ENCODE results near the gene CHORDC1.
"Not testable (repeated sequence)": the region's sequence is repeated elsewhere in the genome, so short reads cannot be mapped to it uniquely, and the experiment has no call there.

The CHORDC1 gene

GRCh38 chr11:90222459-90223247, at the start of gene CHORDC1:
Gene CHORDC1 (minus strand): TSS chr11:90223049. CDS start chr11:90222954, 95 bp downstream.
- H3K4me1 Mint-ChIP-seq = peaks cover 56% of the 10 kb centered on the region

GRCh38 chr11:90257158-90257525, 34.3 kb upstream of the CHORDC1 start:
- H3K9me3 Mint-ChIP-seq = no peaks in the 10 kb centered on the region
- H3K27ac Mint-ChIP-seq = no peak overlapping the region
- no peaks in the 10 kb centered on the region for H3K36me3 Mint-ChIP-seq
- no peaks in the 10 kb centered on the region for H3K27me3 Mint-ChIP-seq
- H3K4me3 Mint-ChIP-seq = no peak overlapping the region
- H3K4me1 Mint-ChIP-seq = peaks cover 8% of the 10 kb centered on the region

More at GRCh38 chr11:90222459-90223247, at the start of gene CHORDC1:
- H3K27ac Mint-ChIP-seq = peak within 1 kb of the TSS; percentile 96
- no peaks in the 10 kb centered on the region for H3K9me3 Mint-ChIP-seq
- H3K4me3 Mint-ChIP-seq = peak within 1 kb of the TSS; percentile 95
- peaks cover 25% of the 10 kb centered on the region for H3K36me3 Mint-ChIP-seq
- H3K27me3 Mint-ChIP-seq = no peaks in the 10 kb centered on the region

- H3K27ac Mint-ChIP-seq = no peak overlapping the region
- no peak overlapping the region for H3K4me3 Mint-ChIP-seq
- H3K36me3 Mint-ChIP-seq = no peaks in the 10 kb centered on the region
- H3K27me3 Mint-ChIP-seq = no peaks in the 10 kb centered on the region
- peaks cover 11% of the 10 kb centered on the region for H3K4me1 Mint-ChIP-seq
- no peaks in the 10 kb centered on the region for H3K9me3 Mint-ChIP-seq
These were observed 33.7 kb upstream of the CHORDC1 start for GRCh38 chr11:90256404-90257157.

- Mint-ChIP-seq H3K4me1 (peaks cover 19% of the 10 kb centered on the region), H3K4me3 (no peak overlapping the region), H3K27ac (no peak overlapping the region), H3K27me3 (no peaks in the 10 kb centered on the region), H3K36me3 (no peaks in the 10 kb centered on the region), H3K9me3 (no peaks in the 10 kb centered on the region)
These were observed 31.2 kb upstream of the CHORDC1 start for GRCh38 chr11:90254065-90254464.

- H3K36me3 Mint-ChIP-seq = no peaks in the 10 kb centered on the region
- no peaks in the 10 kb centered on the region for H3K9me3 Mint-ChIP-seq
- no peak overlapping the region for H3K27ac Mint-ChIP-seq
- H3K4me1 Mint-ChIP-seq = peaks cover 19% of the 10 kb centered on the region
- no peak overlapping the region for H3K4me3 Mint-ChIP-seq
- H3K27me3 Mint-ChIP-seq = peaks cover 2% of the 10 kb centered on the region
These were observed 29.2 kb upstream of the CHORDC1 start for GRCh38 chr11:90252053-90252452.

GRCh38 chr11:90251599-90251998, 28.8 kb upstream of the CHORDC1 start:
- Mint-ChIP-seq H3K4me3 (peak overlapping the region; percentile 87), H3K36me3 (no peaks in the 10 kb centered on the region), H3K9me3 (no peaks in the 10 kb centered on the region), H3K27ac (no peak overlapping the region), H3K4me1 (peaks cover 19% of the 10 kb centered on the region), H3K27me3 (peaks cover 2% of the 10 kb centered on the region)

- Mint-ChIP-seq H3K27ac (no peak overlapping the region), H3K27me3 (peaks cover 3% of the 10 kb centered on the region), H3K9me3 (no peaks in the 10 kb centered on the region), H3K36me3 (no peaks in the 10 kb centered on the region), H3K4me3 (peak overlapping the region; percentile 87), H3K4me1 (peaks cover 19% of the 10 kb centered on the region)
These were observed 28.1 kb upstream of the CHORDC1 start for GRCh38 chr11:90250970-90251369.

- Mint-ChIP-seq H3K27ac (no peak overlapping the region), H3K9me3 (no peaks in the 10 kb centered on the region), H3K36me3 (no peaks in the 10 kb centered on the region), H3K4me1 (peaks cover 8% of the 10 kb centered on the region), H3K27me3 (peaks cover 12% of the 10 kb centered on the region), H3K4me3 (no peak overlapping the region)
These were observed 23.6 kb upstream of the CHORDC1 start for GRCh38 chr11:90246468-90246867.

GRCh38 chr11:90243534-90243933, 20.7 kb upstream of the CHORDC1 start:
- Mint-ChIP-seq H3K9me3 (no peaks in the 10 kb centered on the region), H3K4me3 (no peak overlapping the region), H3K4me1 (peaks cover 4% of the 10 kb centered on the region), H3K27ac (no peak overlapping the region), H3K36me3 (no peaks in the 10 kb centered on the region), H3K27me3 (peaks cover 12% of the 10 kb centered on the region)

- Mint-ChIP-seq H3K4me1 (peaks cover 4% of the 10 kb centered on the region), H3K36me3 (no peaks in the 10 kb centered on the region), H3K4me3 (no peak overlapping the region), H3K9me3 (no peaks in the 10 kb centered on the region), H3K27ac (no peak overlapping the region), H3K27me3 (peaks cover 12% of the 10 kb centered on the region)
These were observed 20.1 kb upstream of the CHORDC1 start for GRCh38 chr11:90242894-90243416.

GRCh38 chr11:90241414-90241813, 18.6 kb upstream of the CHORDC1 start:
- H3K9me3 Mint-ChIP-seq = no peaks in the 10 kb centered on the region
- H3K27me3 Mint-ChIP-seq = peaks cover 9% of the 10 kb centered on the region
- H3K36me3 Mint-ChIP-seq = no peaks in the 10 kb centered on the region
- H3K4me3 Mint-ChIP-seq = no peak overlapping the region
- peaks cover 4% of the 10 kb centered on the region for H3K4me1 Mint-ChIP-seq
- no peak overlapping the region for H3K27ac Mint-ChIP-seq

GRCh38 chr11:90239967-90240636, 17.3 kb upstream of the CHORDC1 start:
- not testable (repeated sequence) for H3K9me3 Mint-ChIP-seq, H3K4me1 Mint-ChIP-seq, H3K4me3 Mint-ChIP-seq, H3K27me3 Mint-ChIP-seq, H3K27ac Mint-ChIP-seq, H3K36me3 Mint-ChIP-seq

- Mint-ChIP-seq H3K9me3 (no peaks in the 10 kb centered on the region), H3K27ac (no peak overlapping the region), H3K4me3 (no peak overlapping the region), H3K27me3 (peaks cover 2% of the 10 kb centered on the region), H3K36me3 (no peaks in the 10 kb centered on the region), H3K4me1 (peaks cover 4% of the 10 kb centered on the region)
These were observed 14.2 kb upstream of the CHORDC1 start for GRCh38 chr11:90237004-90237403.

GRCh38 chr11:90235526-90235925, 12.7 kb upstream of the CHORDC1 start:
- Mint-ChIP-seq H3K4me3 (no peak overlapping the region), H3K27me3 (peaks cover 2% of the 10 kb centered on the region), H3K27ac (no peak overlapping the region), H3K36me3 (no peaks in the 10 kb centered on the region), H3K9me3 (peaks cover 3% of the 10 kb centered on the region), H3K4me1 (peaks cover 4% of the 10 kb centered on the region)

GRCh38 chr11:90234977-90235376, 12.1 kb upstream of the CHORDC1 start:
- H3K36me3 Mint-ChIP-seq = no peaks in the 10 kb centered on the region
- no peak overlapping the region for H3K27ac Mint-ChIP-seq
- no peak overlapping the region for H3K4me3 Mint-ChIP-seq
- peaks cover 2% of the 10 kb centered on the region for H3K4me1 Mint-ChIP-seq
- peaks cover 4% of the 10 kb centered on the region for H3K27me3 Mint-ChIP-seq
- H3K9me3 Mint-ChIP-seq = peaks cover 5% of the 10 kb centered on the region
